Sigmoid colon (tissue), 7 donors: Measurements from ENCODE around the gene NBAS. TPM values are rescaled to one million over a fixed set of nuclear protein-coding genes. Genes with fewer than 3 reads are reported as not detected.

Experiments used
- DNase-seq: peaks from one replicate; pipeline ENCODE4 v3.0.0-alpha.2; 2019
- H3K27ac ChIP-seq, 4 donors: fragments of 200-600 bp; sonication (generic); one replicate each; pipeline ENCODE4 v1.5.1; 2016 to 2019; ENCODE audit warnings: mild to moderate bottlenecking in 1 of 4
- H3K27me3 ChIP-seq, 3 donors: fragments of 200-600 bp; sonication (generic); one replicate each; pipeline ENCODE4 v1.5.1; 2019; ENCODE audit warnings: mild to moderate bottlenecking in 1 of 3
- H3K36me3 ChIP-seq, 4 donors: fragments of 200-600 bp; sonication (generic); one replicate each; pipeline ENCODE4 v1.5.1; 2016 to 2019
- H3K4me1 ChIP-seq, 4 donors: fragments of 200-600 bp; sonication (generic); one replicate each; pipeline ENCODE4 v1.5.1; 2017 to 2019
- H3K4me3 ChIP-seq, 4 donors: fragments of 200-600 bp; sonication (generic); one replicate each; pipeline ENCODE4 v1.5.1; 2017 to 2019; ENCODE audit warnings: mild to moderate bottlenecking in 2 of 4, moderate library complexity in 1 of 4
- H3K9me3 ChIP-seq, 4 donors: fragments of 200-600 bp in 3 of 4; sonication (generic) in 3 of 4; one replicate each; pipeline versions ENCODE4 v1.5.1 to v1.6.1; 2013 to 2019
- EP300 ChIP-seq, 4 donors: sonication (generic); formaldehyde crosslinking; IDR thresholded peaks; one replicate each; pipeline ENCODE4 v1.6.1; 2017; ENCODE audit warnings: antibody characterized with exemption in 4 of 4
- POLR2A ChIP-seq, 2 donors: fragments of 450-650 bp; IDR thresholded peaks; one replicate each; pipeline ENCODE4 v1.6.1; 2016; ENCODE audit warnings: antibody characterized with exemption in 2 of 2, mild to moderate bottlenecking in 2 of 2, moderate library complexity in 2 of 2
- POLR2AphosphoS5 ChIP-seq, 4 donors: sonication (generic); formaldehyde crosslinking; IDR thresholded peaks; one replicate each; pipeline ENCODE4 v1.6.1; 2017; ENCODE audit warnings: antibody characterized with exemption in 4 of 4
- WGBS, 2 donors: extraction: QIAGEN DNeasy Blood & Tissue Kit; methylation state at CpG; one replicate each; pipeline ENCODE4 v1.1.7; 2013; 5-methylcytosine and 5-hydroxymethylcytosine counted together
- intact Hi-C: fragments of 100-400 bp; cut with DNase I; formaldehyde crosslinking; loops from one replicate; pipeline ENCODE4 v1.15.1; 2023
- polyA plus RNA-seq, 3 donors: library from polyadenylated mRNA; stranded (reverse); fragments of 200-250 nt; gene quantifications; one replicate each; pipeline ENCODE4 v1.2.3, GENCODE V29; 2013
- total RNA-seq, 4 donors: library from RNA; depleted of rRNA; stranded (reverse); fragments of >200 nt; gene quantifications; one replicate each; pipeline ENCODE4 v1.1.0, GENCODE V29; 2016
- TF ChIP-seq, protein P1 (sequence below), 4 experiments: fragments of 450-650 bp in 3 of 4; fragments of 200-600 bp in 1 of 4; IDR thresholded peaks; one replicate each; pipeline ENCODE4 v1.5.1; 2016 to 2019; ENCODE audit warnings: antibody characterized with exemption in 4 of 4, mild to moderate bottlenecking in 3 of 4, moderate library complexity in 2 of 4
- donor health status: healthy with polysubstance abuse.
- donor health status: Bipolar disorder and iron deficiency.
- donor health status: healthy.

The NBAS gene
- total and polyA plus RNA-seq, 7 donors, result 3.9 to 53.2 (median 41.9) TPM

DNA sequence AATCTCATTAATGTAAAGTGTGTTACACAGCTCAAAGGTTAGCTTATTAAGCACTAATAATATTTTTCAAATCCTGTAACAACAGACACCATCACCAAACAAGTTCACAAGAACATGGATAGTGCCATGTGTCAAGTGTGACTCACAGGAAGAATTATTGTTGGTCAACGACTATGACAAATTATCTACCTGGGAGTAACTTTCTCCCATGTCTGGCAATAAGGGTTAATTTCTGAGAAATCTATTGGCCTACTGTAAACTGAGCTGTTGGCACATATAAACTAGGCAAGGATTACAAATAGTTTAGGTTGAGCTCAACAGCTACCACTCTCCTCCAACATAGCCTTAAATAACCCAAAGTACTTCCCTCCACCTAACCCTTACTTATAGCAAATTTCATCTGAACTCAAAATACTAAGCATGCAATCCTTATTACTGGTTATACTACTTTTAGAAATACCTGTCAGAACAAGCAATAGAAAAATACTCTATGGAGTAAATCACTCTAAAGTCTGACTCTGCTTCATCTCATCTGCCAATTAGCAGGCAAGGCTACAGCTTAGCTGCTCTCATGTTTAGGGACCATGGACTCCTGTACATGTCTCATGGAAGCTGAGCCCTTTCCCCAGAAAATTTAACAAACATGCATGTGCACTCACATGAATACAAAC is 223.0 kb downstream of the NBAS start:
- H3K27ac ChIP-seq, result no peak overlapping the region
- no peak overlapping the region for H3K4me3 ChIP-seq

DNA sequence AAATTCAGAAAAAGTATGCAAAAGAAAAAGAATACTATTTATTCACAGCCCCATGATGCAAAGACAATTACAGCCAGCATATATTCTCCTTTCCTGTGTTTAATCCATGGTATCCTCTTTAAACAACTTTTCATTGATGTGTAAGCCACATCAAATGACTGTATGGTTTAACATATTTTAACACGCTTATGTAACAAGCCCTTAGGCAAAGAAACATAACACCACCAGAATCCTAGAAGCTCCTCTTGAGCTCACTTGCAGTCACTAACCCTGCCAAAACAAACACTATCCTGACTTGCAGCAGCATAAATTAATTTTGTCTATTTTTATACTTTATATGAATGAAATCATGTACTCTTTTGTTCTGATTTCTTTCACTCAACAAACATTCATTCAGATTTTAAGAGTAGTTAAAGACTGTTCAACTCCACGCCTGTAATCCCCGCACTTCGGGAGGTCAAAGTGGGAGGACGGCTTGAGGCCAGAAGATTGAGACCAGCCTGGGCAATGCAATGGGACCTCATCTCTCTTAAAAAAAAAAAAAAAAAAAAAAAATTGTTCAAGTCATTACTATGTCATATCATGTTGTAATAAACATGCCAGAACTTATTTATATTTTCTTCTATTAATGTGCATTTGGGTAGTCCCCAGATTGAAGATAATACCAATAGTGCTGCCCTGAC is 226.3 kb downstream of the NBAS start:
- H3K4me1 ChIP-seq, result no peaks in the 10 kb centered on the region
- TF ChIP-seq POLR2AphosphoS5 (IDR thresholded peaks at IDR 0.05) (no peak), POLR2A (IDR thresholded peaks at IDR 0.05) (no peak), EP300 (IDR thresholded peaks at IDR 0.05) (no peak)
- TF ChIP-seq, protein P1, sequence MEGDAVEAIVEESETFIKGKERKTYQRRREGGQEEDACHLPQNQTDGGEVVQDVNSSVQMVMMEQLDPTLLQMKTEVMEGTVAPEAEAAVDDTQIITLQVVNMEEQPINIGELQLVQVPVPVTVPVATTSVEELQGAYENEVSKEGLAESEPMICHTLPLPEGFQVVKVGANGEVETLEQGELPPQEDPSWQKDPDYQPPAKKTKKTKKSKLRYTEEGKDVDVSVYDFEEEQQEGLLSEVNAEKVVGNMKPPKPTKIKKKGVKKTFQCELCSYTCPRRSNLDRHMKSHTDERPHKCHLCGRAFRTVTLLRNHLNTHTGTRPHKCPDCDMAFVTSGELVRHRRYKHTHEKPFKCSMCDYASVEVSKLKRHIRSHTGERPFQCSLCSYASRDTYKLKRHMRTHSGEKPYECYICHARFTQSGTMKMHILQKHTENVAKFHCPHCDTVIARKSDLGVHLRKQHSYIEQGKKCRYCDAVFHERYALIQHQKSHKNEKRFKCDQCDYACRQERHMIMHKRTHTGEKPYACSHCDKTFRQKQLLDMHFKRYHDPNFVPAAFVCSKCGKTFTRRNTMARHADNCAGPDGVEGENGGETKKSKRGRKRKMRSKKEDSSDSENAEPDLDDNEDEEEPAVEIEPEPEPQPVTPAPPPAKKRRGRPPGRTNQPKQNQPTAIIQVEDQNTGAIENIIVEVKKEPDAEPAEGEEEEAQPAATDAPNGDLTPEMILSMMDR (IDR thresholded peaks at IDR 0.05), result no peak
- no peaks in the 10 kb centered on the region for H3K9me3 ChIP-seq
- DNase-seq, result no peak
- H3K27me3 ChIP-seq, result no peaks in the 10 kb centered on the region
- H3K36me3 ChIP-seq, result peaks cover 0 to 13% (median 5%) of the 10 kb centered on the region in 4 donors
- no peak overlapping the region for H3K4me3 ChIP-seq
- intact Hi-C loops, result no loop called here
- 92 to 93% methylated on average over 5 of the region's 5 CpGs for WGBS, 2 donors
- no peak overlapping the region for H3K27ac ChIP-seq

More for the DNA sequence above, 223.0 kb downstream of the NBAS start:
- no peak for TF ChIP-seq POLR2A (IDR thresholded peaks at IDR 0.05)
- TF ChIP-seq, protein P1 (IDR thresholded peaks at IDR 0.05), result no peak
- TF ChIP-seq EP300 (IDR thresholded peaks at IDR 0.05), result no peak
- intact Hi-C loops, result no loop called here
- Histone ChIP-seq H3K4me1 (no peaks in the 10 kb centered on the region), H3K27me3 (no peaks in the 10 kb centered on the region), H3K9me3 (no peaks in the 10 kb centered on the region), H3K36me3 (no peaks in the 10 kb centered on the region)
- DNase-seq, result no peak
- WGBS, 2 donors, result 78 to 91% methylated on average over 1 of the region's 1 CpG

DNA sequence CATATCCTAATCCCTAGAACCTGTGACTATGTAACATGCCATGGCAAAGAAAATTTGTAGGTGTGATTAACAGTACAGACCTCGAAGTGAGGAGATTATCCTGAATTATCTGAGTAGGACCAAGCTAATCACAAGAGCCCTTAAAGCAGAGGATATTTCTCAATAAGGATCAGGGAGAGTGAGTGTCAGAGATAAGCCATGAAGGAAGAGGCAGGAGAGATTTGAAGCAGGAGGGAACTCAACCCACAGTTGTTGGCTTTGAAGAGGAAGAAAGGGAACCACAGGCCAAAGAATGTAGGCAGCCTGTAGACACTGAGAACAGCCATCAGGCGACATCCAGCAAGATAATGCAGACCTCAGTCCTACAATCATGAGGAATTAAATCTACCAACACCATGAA is 229.3 kb downstream of the NBAS start:
- intact Hi-C loops, result no loop called here
- Histone ChIP-seq H3K36me3 (peaks cover 3 to 43% (median 14%) of the 10 kb centered on the region in 4 donors), H3K9me3 (no peaks in the 10 kb centered on the region), H3K4me1 (no peaks in the 10 kb centered on the region), H3K27me3 (no peaks in the 10 kb centered on the region), H3K27ac (no peak overlapping the region), H3K4me3 (no peak overlapping the region)
- TF ChIP-seq POLR2AphosphoS5 (IDR thresholded peaks at IDR 0.05) (no peak), POLR2A (IDR thresholded peaks at IDR 0.05) (no peak), EP300 (IDR thresholded peaks at IDR 0.05) (no peak)
- TF ChIP-seq, protein P1 (IDR thresholded peaks at IDR 0.05), result no peak
- DNase-seq, result no peak
- WGBS, 2 donors, result 89 to 91% methylated on average over 2 of the region's 2 CpGs

DNA sequence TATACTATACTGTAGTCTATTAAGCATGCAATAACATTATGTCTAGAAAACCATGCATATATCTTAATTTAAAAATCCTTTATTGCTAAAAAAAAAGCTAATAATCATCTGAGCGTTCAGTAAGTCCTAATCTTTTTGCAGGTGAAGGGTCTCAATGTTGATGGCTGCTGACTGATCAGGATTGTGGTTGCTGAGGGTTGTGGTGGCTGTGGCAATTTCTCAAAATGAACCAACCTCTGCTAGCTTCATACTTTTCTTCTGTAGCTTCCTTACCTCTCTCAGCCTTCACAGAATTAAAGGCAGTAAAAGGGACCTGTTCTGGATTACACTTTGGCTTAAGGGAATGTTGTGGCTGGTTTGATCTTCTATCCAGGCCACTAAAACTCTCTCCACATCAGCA is 235.8 kb downstream of the NBAS start:
- H3K4me1 ChIP-seq, result no peaks in the 10 kb centered on the region
- no peaks in the 10 kb centered on the region for H3K9me3 ChIP-seq
- WGBS, 2 donors, result 91 to 98% methylated on average over 1 of the region's 1 CpG
- peaks cover 3 to 47% (median 12%) of the 10 kb centered on the region in 4 donors for H3K36me3 ChIP-seq
- no peak overlapping the region for H3K27ac ChIP-seq
- intact Hi-C loops, result no loop called here
- no peak overlapping the region for H3K4me3 ChIP-seq
- no peaks in the 10 kb centered on the region for H3K27me3 ChIP-seq
- no peak for TF ChIP-seq EP300 (IDR thresholded peaks at IDR 0.05)
- TF ChIP-seq POLR2AphosphoS5 (IDR thresholded peaks at IDR 0.05), result no peak
- TF ChIP-seq, protein P1 (IDR thresholded peaks at IDR 0.05), result no peak
- DNase-seq, result no peak
